K562 (cell line): ENCODE data around the gene MYADML2. TPM values are rescaled to one million over a fixed set of nuclear protein-coding genes. Genes with fewer than 3 reads are reported as not detected.
A peak's percentile ranks its signal among the peaks of the same experiment; 100 is the strongest.

ENCODE experiments used
- ATF1 ChIP-seq, 2 experiments: fragments of 450-650 bp in 1 of 2; IDR thresholded peaks; 2 replicates each; pipeline ENCODE4 v1.6.1; 2016; ENCODE audit warnings: missing compliant biosample characterization in 1 of 2, missing genetic modification characterization in 1 of 2
- CCAR2 ChIP-seq: fragments of 200-400 bp; formaldehyde crosslinking; IDR thresholded peaks from 2 replicates; pipeline ENCODE4 v1.6.1; 2017; ENCODE audit warnings: mild to moderate bottlenecking, low read depth, low read length
- CEBPG ChIP-seq, 3 experiments: fragments of 200-800 bp in 1 of 3; sonication (Bioruptor generic) in 1 of 3; sonication (generic) in 1 of 3; formaldehyde crosslinking in 1 of 3; IDR thresholded peaks in 2 of 3; conservative IDR thresholded peaks in 1 of 3; 2 replicates each; pipeline versions ENCODE4 v1.6.1 to v1.8.0; 2016 to 2022; ENCODE audit warnings: missing compliant biosample characterization in 2 of 3, missing genetic modification characterization in 2 of 3, mild to moderate bottlenecking in 1 of 3, missing genetic modification reagents in 1 of 3
- CHD2 ChIP-seq: IDR thresholded peaks from 2 replicates; pipeline ENCODE4 v1.6.1; 2011; ENCODE audit warnings: low read depth, low read length
- CREBBP ChIP-seq: IDR thresholded peaks from one replicate; pipeline ENCODE4 v1.6.1; 2012; ENCODE audit warnings: low read depth, mild to moderate bottlenecking, control low read depth, inconsistent platforms, low read length
- ELF1 ChIP-seq: fragments of 200-800 bp; sonication (Bioruptor generic); IDR thresholded peaks from 2 replicates; pipeline ENCODE4 v1.6.1; 2016; ENCODE audit warnings: missing genetic modification characterization, missing compliant biosample characterization
- ELK1 ChIP-seq: sonication (generic); formaldehyde crosslinking; IDR thresholded peaks from 2 replicates; pipeline ENCODE4 v1.8.1; 2022; ENCODE audit warnings: missing genetic modification reagents
- FUS ChIP-seq: fragments of 200-400 bp; formaldehyde crosslinking; optimal IDR thresholded peaks from 2 replicates; pipeline ENCODE3; 2017; ENCODE audit warnings: low read depth, low read length
- GABPB1 ChIP-seq: sonication (generic); formaldehyde crosslinking; IDR thresholded peaks from 2 replicates; pipeline ENCODE4 v1.8.0; 2022; ENCODE audit warnings: mild to moderate bottlenecking, missing genetic modification reagents
- HIVEP1 ChIP-seq: fragments of 250-450 bp; sonication (Bioruptor Pico); IDR thresholded peaks from 2 replicates; pipeline ENCODE4 v1.4.0; 2020; ENCODE audit warnings: mild to moderate bottlenecking
- KDM5B ChIP-seq: fragments of 200-600 bp; sonication (generic); IDR thresholded peaks from 2 replicates; pipeline ENCODE4 v1.6.1; 2012; ENCODE audit warnings: low read depth, mild to moderate bottlenecking, moderate library complexity, low read length, control low read depth, inconsistent platforms; ENCODE audit not compliant: insufficient replicate concordance
- POLR2B ChIP-seq: fragments of 450-650 bp; IDR thresholded peaks from 2 replicates; pipeline ENCODE4 v1.6.1; 2018; ENCODE audit warnings: low read depth; ENCODE audit not compliant: partially characterized antibody
- PURB ChIP-seq: sonication (generic); formaldehyde crosslinking; IDR thresholded peaks from 2 replicates; pipeline ENCODE4 v1.9.0; 2021; ENCODE audit warnings: low read depth, mild to moderate bottlenecking, missing genetic modification reagents
- RAD21 ChIP-seq, 2 experiments: fragments of 250-450 bp in 1 of 2; fragments of 450-650 bp in 1 of 2; sonication (Bioruptor Pico) in 1 of 2; formaldehyde crosslinking in 1 of 2; IDR thresholded peaks in 1 of 2; conservative IDR thresholded peaks in 1 of 2; 2 replicates each; pipeline versions ENCODE4 v1.4.0 to v1.8.0; 2020 to 2022; ENCODE audit warnings: mild to moderate bottlenecking in 2 of 2, moderate library complexity in 1 of 2
- RNF219 ChIP-seq: fragments of 250-450 bp; sonication (Bioruptor Pico); IDR thresholded peaks from 2 replicates; pipeline ENCODE4 v1.5.0; 2022; ENCODE audit warnings: mild to moderate bottlenecking
- SMARCB1 ChIP-seq: IDR thresholded peaks from 2 replicates; pipeline ENCODE4 v1.6.1; 2011; ENCODE audit warnings: improper control_type of control experiment, low read depth; ENCODE audit not compliant: insufficient read length
- SNAPC5 ChIP-seq: fragments of 250-450 bp; sonication (Bioruptor Pico); IDR thresholded peaks from 2 replicates; pipeline ENCODE4 v1.8.0; 2021; ENCODE audit warnings: moderate library complexity, mild to moderate bottlenecking, inconsistent platforms
- TBL1XR1 ChIP-seq, 2 experiments: IDR thresholded peaks; 2 replicates each; pipeline ENCODE4 v1.6.1; 2012; ENCODE audit warnings: improper control_type of control experiment in 2 of 2, low read length in 2 of 2, mild to moderate bottlenecking in 1 of 2
- THRB ChIP-seq: fragments of 450-650 bp; formaldehyde crosslinking; conservative IDR thresholded peaks from 2 replicates; pipeline ENCODE4 v1.4.0; 2022; ENCODE audit warnings: mild to moderate bottlenecking, missing genetic modification characterization
- XRCC3 ChIP-seq: fragments of 450-650 bp; IDR thresholded peaks from 2 replicates; pipeline ENCODE4 v1.6.1; 2017; ENCODE audit warnings: mild to moderate bottlenecking, moderate library complexity
- ZNF57 ChIP-seq: fragments of 450-650 bp; formaldehyde crosslinking; IDR thresholded peaks from 2 replicates; pipeline ENCODE4 v1.4.0; 2020; ENCODE audit warnings: mild to moderate bottlenecking, moderate library complexity
- ZNF780A ChIP-seq: fragments of 250-450 bp; sonication (Bioruptor Pico); IDR thresholded peaks from 2 replicates; pipeline ENCODE4 v1.5.0; 2021; ENCODE audit warnings: mild to moderate bottlenecking
- polyA plus RNA-seq, 8 experiments: library from polyadenylated mRNA; depleted of rRNA in 4 of 8; stranded (reverse) in 5 of 8; unstranded in 3 of 8; fragments of >200 nt; fragmentation: Nextera tagmentation in 2 of 8; fragmentation: Illumina TruSeq in 1 of 8; extraction: Ambion mirVana in 2 of 8; extraction: Trizol in 1 of 8; gene quantifications; 2 replicates each; pipeline versions ENCODE4 v1.2.1 to v1.2.3, GENCODE V29; 2011 to 2014; ENCODE audit warnings: inconsistent platforms in 1 of 8, missing spikeins in 1 of 8
- total RNA-seq, 7 experiments: library from RNA; depleted of rRNA in 6 of 7; stranded (reverse); fragments of >200 nt in 6 of 7; fragmentation: Illumina TruSeq in 2 of 7; extraction: Trizol in 2 of 7; gene quantifications; 2 replicates each; pipeline versions ENCODE4 v1.2.1 to v1.2.3, GENCODE V29; 2011 to 2021; ENCODE audit warnings: low replicate concordance in 1 of 7

MYADML2 gene
- total and polyA plus RNA-seq, 9 of the 15 experiments (the other 6 are each of a cell fraction or from before 2014, with no cell fraction given), result not detected

GRCh38 chr17:81960130-81960958 is 13.3 kb upstream of the MYADML2 start (continued):
- TF ChIP-seq CREBBP (no peak), CHD2 (no peak), ATF1 (CRISPR knock-in tag; IDR thresholded peaks at IDR 0.05) (no peak), ATF1 (tag; IDR thresholded peaks at IDR 0.05) (no peak), ZNF57 (CRISPR knock-in tag) (no peak), RAD21 (CRISPR knock-in tag; conservative IDR thresholded peaks at IDR 0.05 in 1 of 2, IDR thresholded peaks at IDR 0.05 in 1 of 2) (no peak), ELK1 (CRISPR knock-in tag) (no peak), ZNF780A (no peak), GABPB1 (CRISPR knock-in tag) (0 out of 2 replicates have a peak, but pooled peaks have one; percentile 24), SNAPC5 (no peak), THRB (no peak), CEBPG (CRISPR knock-in tag; IDR thresholded peaks at IDR 0.05) (peak; percentile 19; the same call in 1 of the 2 replicates), CEBPG (tag; conservative IDR thresholded peaks at IDR 0.05 in 1 of 2, IDR thresholded peaks at IDR 0.05 in 1 of 2) (no peak), PURB (CRISPR knock-in tag) (no peak), TBL1XR1 (IDR thresholded peaks at IDR 0.05; ENCODE audit: low read length in 2 of 2) (no peak), HIVEP1 (no peak), RNF219 (CRISPR knock-in tag) (no peak), FUS (no peak), POLR2B (no peak), ELF1 (tag) (no peak), XRCC3 (no peak), CCAR2 (no peak), SMARCB1 (no peak), KDM5B (peak; percentile 20)
